Measurements from ENCODE around the gene CCDC188. TPM values are rescaled to one million over a fixed set of nuclear protein-coding genes. Genes with fewer than 3 reads are reported as not detected.

The CCDC188 gene
- total and polyA plus RNA-seq, 9 of the 15 experiments (the other 6 are each of a cell fraction or from before 2014, with no cell fraction given): not detected

DNA sequence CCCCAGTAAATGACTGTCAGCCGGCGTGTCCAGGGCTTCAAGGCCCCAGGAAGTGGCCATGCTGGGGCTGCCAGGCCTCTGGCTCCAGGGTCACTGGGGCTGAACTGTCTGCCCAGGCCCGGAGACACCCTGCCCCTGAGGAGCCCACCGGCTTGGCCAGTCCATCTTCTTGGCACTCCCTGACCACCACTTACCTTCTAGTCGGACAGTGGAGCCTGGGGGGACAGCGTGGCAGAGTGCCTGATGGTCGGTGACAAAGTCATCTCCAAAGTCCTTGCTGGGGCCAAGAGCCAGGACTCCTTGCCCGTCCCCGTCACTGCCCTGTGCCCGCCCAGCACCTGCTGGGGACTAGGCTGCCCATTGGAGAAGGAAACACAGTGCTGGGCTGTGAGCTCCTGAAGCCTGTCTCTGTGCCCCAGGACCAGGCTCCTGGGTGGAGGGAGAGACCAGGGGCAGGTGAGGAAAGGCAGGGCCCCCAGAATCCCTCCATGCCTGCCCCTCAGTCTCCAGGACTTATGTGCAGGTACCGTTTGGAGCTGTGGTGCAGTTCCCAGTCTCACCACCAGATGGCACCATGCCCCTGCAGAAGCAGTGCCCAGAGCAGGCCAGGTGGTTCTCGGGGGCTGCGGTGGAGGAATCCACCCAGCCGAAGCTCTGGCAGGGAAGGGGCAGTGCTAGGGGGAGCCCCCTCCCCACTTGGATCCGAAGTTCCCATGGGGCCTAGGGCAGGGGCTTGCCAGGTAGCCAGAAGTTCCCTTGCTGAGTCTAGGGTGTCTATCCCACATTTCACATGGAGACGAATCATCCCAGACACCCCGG, 6.0 kb upstream of the CCDC188 start (continued):
- TF ChIP-seq CHAMP1 (IDR thresholded peaks at IDR 0.05) (no peak), BRD9 (IDR thresholded peaks at IDR 0.05; ENCODE audit: low read depth, partially characterized antibody) (no peak), ZFP91 (CRISPR knock-in tag; IDR thresholded peaks at IDR 0.05) (peak; percentile 52; the same call in 1 of the 2 replicates), NFYB (IDR thresholded peaks at IDR 0.05; ENCODE audit: extremely low read depth, insufficient read length) (no peak), HDAC6 (IDR thresholded peaks at IDR 0.05; ENCODE audit: low read depth, low read length) (no peak), FOXK2 (conservative IDR thresholded peaks at IDR 0.05 in 1 of 2, IDR thresholded peaks at IDR 0.05 in 1 of 2; ENCODE audit: low read depth in 2 of 2) (no peak), SREBF1 (IDR thresholded peaks at IDR 0.05; ENCODE audit: borderline replicate concordance, low read depth, low read length) (peak; percentile 60; the same call in 1 of the 2 replicates), TCF3 (CRISPR knock-in tag; IDR thresholded peaks at IDR 0.05) (no peak), TFAM (CRISPR knock-in tag; conservative IDR thresholded peaks at IDR 0.05) (no peak), RBM17 (IDR thresholded peaks at IDR 0.05; ENCODE audit: borderline replicate concordance, low read depth, low read length) (no peak), CREBBP (IDR thresholded peaks at IDR 0.05; ENCODE audit: low read depth, low read length) (no peak), SMAD3 (CRISPR knock-in tag; conservative IDR thresholded peaks at IDR 0.05) (peak; percentile 87; the same call in 1 of the 2 replicates), CHD4 (IDR thresholded peaks at IDR 0.05; ENCODE audit: insufficient read depth, insufficient replicate concordance, low read depth, low read length, poor library complexity, severe bottlenecking) (no peak)
- TF ChIP-seq, protein P1, sequence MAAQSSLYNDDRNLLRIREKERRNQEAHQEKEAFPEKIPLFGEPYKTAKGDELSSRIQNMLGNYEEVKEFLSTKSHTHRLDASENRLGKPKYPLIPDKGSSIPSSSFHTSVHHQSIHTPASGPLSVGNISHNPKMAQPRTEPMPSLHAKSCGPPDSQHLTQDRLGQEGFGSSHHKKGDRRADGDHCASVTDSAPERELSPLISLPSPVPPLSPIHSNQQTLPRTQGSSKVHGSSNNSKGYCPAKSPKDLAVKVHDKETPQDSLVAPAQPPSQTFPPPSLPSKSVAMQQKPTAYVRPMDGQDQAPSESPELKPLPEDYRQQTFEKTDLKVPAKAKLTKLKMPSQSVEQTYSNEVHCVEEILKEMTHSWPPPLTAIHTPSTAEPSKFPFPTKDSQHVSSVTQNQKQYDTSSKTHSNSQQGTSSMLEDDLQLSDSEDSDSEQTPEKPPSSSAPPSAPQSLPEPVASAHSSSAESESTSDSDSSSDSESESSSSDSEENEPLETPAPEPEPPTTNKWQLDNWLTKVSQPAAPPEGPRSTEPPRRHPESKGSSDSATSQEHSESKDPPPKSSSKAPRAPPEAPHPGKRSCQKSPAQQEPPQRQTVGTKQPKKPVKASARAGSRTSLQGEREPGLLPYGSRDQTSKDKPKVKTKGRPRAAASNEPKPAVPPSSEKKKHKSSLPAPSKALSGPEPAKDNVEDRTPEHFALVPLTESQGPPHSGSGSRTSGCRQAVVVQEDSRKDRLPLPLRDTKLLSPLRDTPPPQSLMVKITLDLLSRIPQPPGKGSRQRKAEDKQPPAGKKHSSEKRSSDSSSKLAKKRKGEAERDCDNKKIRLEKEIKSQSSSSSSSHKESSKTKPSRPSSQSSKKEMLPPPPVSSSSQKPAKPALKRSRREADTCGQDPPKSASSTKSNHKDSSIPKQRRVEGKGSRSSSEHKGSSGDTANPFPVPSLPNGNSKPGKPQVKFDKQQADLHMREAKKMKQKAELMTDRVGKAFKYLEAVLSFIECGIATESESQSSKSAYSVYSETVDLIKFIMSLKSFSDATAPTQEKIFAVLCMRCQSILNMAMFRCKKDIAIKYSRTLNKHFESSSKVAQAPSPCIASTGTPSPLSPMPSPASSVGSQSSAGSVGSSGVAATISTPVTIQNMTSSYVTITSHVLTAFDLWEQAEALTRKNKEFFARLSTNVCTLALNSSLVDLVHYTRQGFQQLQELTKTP (IDR thresholded peaks at IDR 0.05; ENCODE audit: low read depth in 1 of 2, partially characterized antibody in 2 of 2): no peak
- TF ChIP-seq, protein P2, sequence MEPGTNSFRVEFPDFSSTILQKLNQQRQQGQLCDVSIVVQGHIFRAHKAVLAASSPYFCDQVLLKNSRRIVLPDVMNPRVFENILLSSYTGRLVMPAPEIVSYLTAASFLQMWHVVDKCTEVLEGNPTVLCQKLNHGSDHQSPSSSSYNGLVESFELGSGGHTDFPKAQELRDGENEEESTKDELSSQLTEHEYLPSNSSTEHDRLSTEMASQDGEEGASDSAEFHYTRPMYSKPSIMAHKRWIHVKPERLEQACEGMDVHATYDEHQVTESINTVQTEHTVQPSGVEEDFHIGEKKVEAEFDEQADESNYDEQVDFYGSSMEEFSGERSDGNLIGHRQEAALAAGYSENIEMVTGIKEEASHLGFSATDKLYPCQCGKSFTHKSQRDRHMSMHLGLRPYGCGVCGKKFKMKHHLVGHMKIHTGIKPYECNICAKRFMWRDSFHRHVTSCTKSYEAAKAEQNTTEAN (CRISPR knock-in tag; IDR thresholded peaks at IDR 0.05): no peak
- TF ChIP-seq, protein P3, sequence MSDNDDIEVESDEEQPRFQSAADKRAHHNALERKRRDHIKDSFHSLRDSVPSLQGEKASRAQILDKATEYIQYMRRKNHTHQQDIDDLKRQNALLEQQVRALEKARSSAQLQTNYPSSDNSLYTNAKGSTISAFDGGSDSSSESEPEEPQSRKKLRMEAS (CRISPR knock-in tag; IDR thresholded peaks at IDR 0.05): peak; percentile 56; the same call in 1 of the 2 replicates
